ENCODE data around the gene TUBB3. TPM values are rescaled to one million over a fixed set of nuclear protein-coding genes. Genes with fewer than 3 reads are reported as not detected.

TUBB3 gene
- total and polyA plus RNA-seq, 2 donors = 16.1 to 28.0 TPM

DNA sequence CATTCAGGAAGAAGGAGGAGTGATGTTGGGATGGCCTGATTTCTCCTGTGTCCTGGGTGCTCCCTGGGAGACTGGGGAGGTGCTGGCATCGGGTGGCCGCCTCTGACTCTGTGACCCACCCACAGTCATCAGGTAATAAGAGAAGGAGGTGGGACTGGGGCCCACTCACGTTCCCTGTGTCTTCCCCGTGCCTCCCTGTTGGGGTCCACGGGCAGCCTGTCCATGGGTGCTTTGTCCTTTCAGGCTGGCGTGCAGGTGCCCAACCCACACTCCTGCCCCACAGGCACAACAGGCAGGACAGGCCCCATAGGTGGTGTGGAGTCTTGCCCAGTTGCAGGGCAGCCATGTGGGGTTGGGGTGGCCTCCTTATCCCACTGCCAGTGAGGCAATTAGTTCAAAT lies 29.4 kb downstream of the TUBB3 start:
- Histone ChIP-seq H3K4me1 (ENCODE audit: insufficient read depth) (no peaks in the 10 kb centered on the region), H3K4me3 (ENCODE audit: low read depth, low read length) (no peak overlapping the region), H3K27ac (ENCODE audit: low read depth) (no peak overlapping the region), H3K36me3 (ENCODE audit: insufficient read depth) (no peaks in the 10 kb centered on the region)
- no peak for DNase-seq (ENCODE audit: extremely low spot score)
- 90% methylated on average over 6 of the region's 6 CpGs for WGBS

DNA sequence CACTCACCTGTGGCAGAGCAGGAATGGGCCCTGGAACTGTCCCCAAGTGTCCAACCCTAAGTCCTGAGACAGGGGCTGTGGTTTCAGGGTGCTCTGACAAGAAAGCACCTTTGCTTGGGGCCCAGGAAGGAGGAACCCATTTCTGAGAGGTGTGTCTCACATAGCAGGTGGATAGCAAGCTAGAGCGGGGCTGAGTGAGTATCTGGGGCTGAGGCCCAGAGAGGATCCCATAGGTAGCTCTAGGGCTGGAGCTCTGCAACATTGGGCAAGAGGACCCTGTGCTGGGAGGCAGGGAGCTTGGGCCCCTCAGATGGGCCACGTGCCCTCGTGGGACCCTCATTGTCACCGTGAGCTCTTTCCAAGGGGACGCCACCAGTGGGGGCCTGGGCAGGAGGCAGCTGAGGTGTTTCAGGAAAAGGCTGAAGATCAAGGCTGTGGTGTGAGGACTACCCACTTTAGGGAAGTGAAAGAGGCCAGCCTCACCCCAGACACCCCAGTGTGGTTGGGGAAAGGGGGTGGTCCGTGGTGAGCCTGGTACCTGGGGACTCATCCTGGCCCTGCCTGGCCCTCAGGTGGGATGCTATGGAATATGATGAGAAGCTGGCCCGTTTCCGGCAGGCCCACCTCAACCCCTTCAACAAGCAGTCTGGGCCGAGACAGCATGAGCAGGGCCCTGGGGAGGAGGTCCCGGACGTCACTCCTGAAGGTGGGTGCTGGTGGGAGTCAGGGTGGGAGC lies 30.7 kb downstream of the TUBB3 start:
- DNase-seq (ENCODE audit: extremely low spot score) = no peak
- WGBS = 93% methylated on average over 11 of the region's 11 CpGs
- no peak overlapping the region for H3K27ac ChIP-seq (ENCODE audit: low read depth)
- H3K36me3 ChIP-seq (ENCODE audit: insufficient read depth) = peaks cover 2% of the 10 kb centered on the region
- H3K4me1 ChIP-seq (ENCODE audit: insufficient read depth) = no peaks in the 10 kb centered on the region
- H3K4me3 ChIP-seq (ENCODE audit: low read depth, low read length) = no peak overlapping the region

DNA sequence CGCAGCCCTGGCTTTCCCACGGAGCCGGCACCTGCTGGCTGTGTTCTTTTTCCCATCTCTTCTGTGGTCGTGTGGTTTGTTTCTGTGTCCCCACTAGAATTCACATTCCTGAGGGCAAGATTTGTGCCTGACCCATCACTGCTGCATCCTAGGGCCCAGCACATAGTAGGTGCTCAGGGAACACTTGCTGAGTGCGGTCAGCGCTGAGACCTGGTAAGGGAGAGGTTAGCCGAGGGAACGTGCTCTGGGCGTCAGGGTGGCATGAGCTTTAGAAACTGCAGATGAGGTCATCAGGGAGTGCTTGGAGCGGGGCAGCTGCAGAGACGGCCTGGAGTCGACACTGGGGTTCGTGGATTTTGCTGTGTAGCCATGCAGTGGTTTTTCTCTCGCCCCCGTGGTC lies 31.3 kb downstream of the TUBB3 start:
- DNase-seq (ENCODE audit: extremely low spot score) = no peak
- Histone ChIP-seq H3K4me3 (ENCODE audit: low read depth, low read length) (no peak overlapping the region), H3K36me3 (ENCODE audit: insufficient read depth) (peaks cover 2% of the 10 kb centered on the region), H3K4me1 (ENCODE audit: insufficient read depth) (no peaks in the 10 kb centered on the region), H3K27ac (ENCODE audit: low read depth) (no peak overlapping the region)
- WGBS = 93% methylated on average over 15 of the region's 15 CpGs

DNA sequence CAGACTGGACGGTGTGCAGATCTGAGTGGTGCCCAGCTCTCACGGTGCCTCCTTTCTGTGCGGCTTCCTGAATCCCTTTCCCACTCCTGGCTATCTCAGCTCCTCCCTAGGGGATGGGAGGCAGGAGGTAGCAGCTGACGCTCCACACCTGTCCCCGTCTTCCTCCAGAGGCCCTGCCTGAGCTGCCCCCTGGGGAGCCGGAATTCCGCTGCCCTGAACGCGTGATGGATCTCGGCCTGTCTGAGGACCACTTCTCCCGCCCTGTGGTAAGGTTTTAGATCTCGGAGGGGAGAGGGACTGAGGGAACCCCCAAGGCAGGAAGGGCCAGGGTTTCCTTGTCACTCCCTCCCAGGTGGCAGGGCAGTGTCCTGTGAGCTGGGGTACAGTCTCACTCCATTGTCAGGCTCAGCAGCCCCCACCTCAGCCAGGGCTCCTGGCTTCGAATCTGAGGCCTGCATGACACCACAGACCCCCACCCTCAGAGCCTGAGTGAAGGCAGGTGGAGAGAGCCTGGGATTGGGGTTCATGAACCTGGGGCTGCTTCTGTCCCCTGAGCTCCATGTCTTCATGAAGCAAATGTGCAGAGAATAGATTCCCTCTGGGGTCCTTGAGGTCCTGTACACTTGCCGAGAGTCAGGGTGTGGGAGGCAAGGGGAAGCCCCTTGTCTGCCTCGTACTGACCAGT lies 32.0 kb downstream of the TUBB3 start:
- no peak overlapping the region for H3K27ac ChIP-seq (ENCODE audit: low read depth)
- 88% methylated on average over 15 of the region's 15 CpGs for WGBS

DNA sequence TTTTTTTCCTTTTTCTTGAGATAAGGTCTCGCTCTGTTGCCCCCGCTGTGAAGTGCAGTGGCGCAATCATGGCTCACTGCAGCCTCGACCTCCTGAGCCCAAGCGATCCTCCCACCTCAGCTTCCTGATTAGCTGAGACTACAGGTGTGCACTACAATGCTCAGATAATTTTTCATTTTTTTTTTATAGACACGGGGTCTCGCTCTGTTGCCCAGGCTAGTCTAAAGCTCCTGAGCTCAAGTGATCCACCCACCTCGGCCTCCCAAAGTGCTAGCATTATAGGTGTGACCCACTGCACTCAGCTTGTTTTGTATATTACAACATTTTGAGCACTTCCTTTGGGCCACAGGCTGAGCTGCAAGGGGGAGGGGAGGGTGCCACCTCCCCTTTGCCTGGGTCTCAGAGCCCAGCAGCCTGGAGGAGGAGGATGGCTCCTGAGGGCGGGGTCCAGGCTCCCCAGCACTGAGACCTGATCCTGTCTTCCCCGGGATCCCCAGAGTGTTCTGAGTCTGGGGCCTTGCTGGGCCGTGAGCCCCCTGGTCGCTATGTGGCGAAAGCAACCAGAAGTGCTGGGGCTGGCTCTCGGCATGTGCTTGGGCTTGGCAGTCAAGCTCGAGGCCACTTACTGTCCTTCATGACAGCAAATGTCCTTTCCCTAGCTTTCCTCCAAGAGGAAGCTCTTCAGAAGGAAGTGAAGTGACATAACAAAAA lies 33.5 kb downstream of the TUBB3 start:
- DNase-seq (ENCODE audit: extremely low spot score) = no peak
- WGBS = 93% methylated on average over 15 of the region's 15 CpGs
- H3K4me1 ChIP-seq (ENCODE audit: insufficient read depth) = no peaks in the 10 kb centered on the region
- no peak overlapping the region for H3K4me3 ChIP-seq (ENCODE audit: low read depth, low read length)
- H3K27ac ChIP-seq (ENCODE audit: low read depth) = no peak overlapping the region
- H3K36me3 ChIP-seq (ENCODE audit: insufficient read depth) = peaks cover 2% of the 10 kb centered on the region

More for the DNA sequence above, 32.0 kb downstream of the TUBB3 start:
- H3K4me1 ChIP-seq (ENCODE audit: insufficient read depth) = no peaks in the 10 kb centered on the region
- DNase-seq (ENCODE audit: extremely low spot score) = no peak
- no peak overlapping the region for H3K4me3 ChIP-seq (ENCODE audit: low read depth, low read length)
- peaks cover 2% of the 10 kb centered on the region for H3K36me3 ChIP-seq (ENCODE audit: insufficient read depth)

DNA sequence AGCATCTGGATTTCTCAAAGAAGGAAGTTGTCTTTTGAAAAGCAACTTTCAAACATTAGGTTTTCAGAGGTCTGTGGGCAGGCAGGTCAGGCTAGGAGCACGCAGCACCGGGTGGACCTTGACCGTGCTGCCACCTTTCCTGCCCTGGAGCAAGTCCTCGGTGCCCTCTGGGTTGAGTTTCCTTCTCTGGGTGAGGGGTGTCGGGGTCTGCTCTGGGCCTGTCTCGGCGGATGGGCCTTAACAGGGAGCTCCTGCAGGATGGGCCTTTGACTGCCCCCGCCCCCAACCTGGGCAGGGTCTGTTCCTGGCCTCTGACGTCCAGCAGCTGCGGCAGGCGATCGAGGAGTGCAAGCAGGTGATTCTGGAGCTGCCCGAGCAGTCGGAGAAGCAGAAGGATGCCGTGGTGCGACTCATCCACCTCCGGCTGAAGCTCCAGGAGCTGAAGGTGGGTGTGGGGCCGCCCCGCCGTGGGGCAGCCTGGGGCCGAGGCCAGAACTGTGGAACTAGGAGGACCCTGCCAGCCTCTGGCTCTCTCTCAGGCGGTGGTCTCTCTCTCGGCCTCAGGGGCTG lies 34.2 kb downstream of the TUBB3 start:
- Histone ChIP-seq H3K4me3 (ENCODE audit: low read depth, low read length) (no peak overlapping the region), H3K4me1 (ENCODE audit: insufficient read depth) (no peaks in the 10 kb centered on the region), H3K27ac (ENCODE audit: low read depth) (no peak overlapping the region), H3K36me3 (ENCODE audit: insufficient read depth) (peaks cover 2% of the 10 kb centered on the region)
- 92% methylated on average over 23 of the region's 23 CpGs for WGBS
- no peak for DNase-seq (ENCODE audit: extremely low spot score)

DNA sequence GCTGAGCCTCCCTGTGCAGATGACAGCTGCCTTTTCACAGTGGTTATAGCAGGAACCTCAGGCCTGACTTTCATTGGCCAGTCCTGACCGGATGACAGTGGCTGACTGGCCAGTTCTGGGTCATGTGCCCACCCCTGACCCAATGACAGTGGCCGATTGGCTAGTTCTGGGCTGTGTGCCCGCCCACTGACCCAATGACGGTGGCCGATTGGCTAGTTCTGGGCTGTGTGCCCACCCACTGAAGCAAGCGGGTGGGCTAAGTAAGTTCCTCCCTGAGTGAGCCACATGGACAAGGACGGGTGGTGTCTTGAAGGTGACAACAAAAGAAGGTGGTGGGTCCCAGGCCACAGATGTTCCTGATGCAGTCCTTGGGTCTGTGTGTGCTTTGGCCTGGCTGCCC lies 34.9 kb downstream of the TUBB3 start:
- no peak for DNase-seq (ENCODE audit: extremely low spot score)
- Histone ChIP-seq H3K36me3 (ENCODE audit: insufficient read depth) (peaks cover 2% of the 10 kb centered on the region), H3K4me1 (ENCODE audit: insufficient read depth) (no peaks in the 10 kb centered on the region), H3K27ac (ENCODE audit: low read depth) (no peak overlapping the region), H3K4me3 (ENCODE audit: low read depth, low read length) (no peak overlapping the region)
- 89% methylated on average over 7 of the region's 7 CpGs for whole genome bisulfite sequencing

DNA sequence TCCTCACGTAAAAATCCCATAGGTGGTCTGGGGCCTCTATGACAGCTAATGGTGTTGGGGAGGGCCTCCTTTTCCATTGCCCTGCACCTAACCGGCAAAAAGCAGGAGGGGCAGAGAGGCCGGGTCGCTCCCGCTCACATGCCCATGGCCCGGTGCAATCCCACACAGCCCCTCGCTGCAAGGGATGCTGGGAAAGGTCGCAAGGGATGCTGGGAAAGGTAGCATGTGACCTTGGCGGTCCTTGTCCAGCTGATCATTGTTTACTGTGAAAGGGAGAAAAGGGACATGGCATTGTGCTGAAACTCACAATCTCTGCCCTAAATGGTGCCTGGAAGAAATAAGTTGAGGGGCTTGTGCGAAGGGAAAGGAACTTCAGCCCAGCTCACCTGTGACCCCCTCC lies 35.5 kb downstream of the TUBB3 start:
- no peaks in the 10 kb centered on the region for H3K4me1 ChIP-seq (ENCODE audit: insufficient read depth)
- H3K36me3 ChIP-seq (ENCODE audit: insufficient read depth) = peaks cover 2% of the 10 kb centered on the region
- 96% methylated on average over 10 of the region's 10 CpGs for WGBS
- H3K27ac ChIP-seq (ENCODE audit: low read depth) = no peak overlapping the region
- no peak overlapping the region for H3K4me3 ChIP-seq (ENCODE audit: low read depth, low read length)
- DNase-seq (ENCODE audit: extremely low spot score) = no peak

DNA sequence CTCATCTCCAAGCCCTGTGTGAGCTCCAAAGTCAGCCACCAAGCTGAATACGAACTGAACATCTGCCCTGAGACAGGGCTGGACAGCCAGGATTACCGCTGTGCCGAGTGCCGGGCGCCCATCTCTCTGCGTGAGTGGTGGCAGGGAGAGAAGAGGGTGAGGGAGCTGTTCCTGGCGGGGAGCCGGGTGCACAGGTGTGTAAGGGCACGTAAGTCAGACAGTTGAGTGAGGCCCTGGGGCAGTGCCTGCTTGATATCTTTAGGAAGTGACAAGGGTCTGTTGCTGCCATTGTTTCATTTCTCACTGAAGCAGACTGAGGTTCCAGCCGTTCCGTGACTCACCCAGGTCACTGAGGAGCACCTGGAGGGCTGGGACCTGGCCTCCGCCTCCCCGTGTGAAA lies 37.8 kb downstream of the TUBB3 start:
- no peaks in the 10 kb centered on the region for H3K4me1 ChIP-seq (ENCODE audit: insufficient read depth)
- H3K4me3 ChIP-seq (ENCODE audit: low read depth, low read length) = no peak overlapping the region
- H3K36me3 ChIP-seq (ENCODE audit: insufficient read depth) = peaks cover 2% of the 10 kb centered on the region
- H3K27ac ChIP-seq (ENCODE audit: low read depth) = no peak overlapping the region
- no peak for DNase-seq (ENCODE audit: extremely low spot score)
- WGBS = 94% methylated on average over 13 of the region's 13 CpGs

DNA sequence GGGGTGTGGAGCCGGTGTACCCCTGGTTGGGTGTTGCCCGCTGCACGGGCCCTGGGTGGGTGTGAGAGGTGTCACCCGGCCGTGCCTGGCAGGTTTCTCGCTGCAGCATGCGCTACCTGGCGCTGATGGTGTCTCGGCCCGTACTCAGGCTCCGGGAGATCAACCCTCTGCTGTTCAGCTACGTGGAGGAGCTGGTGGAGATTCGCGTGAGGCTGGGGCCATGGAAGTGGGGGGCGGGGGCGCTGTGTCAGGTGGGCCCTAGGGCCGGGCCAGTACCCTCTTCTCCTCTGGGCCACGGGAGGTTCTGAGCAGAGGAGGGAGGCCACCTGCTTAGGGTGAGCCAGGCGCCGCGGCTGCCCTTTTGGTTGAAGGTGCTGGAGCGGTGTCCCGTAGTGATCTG lies 38.8 kb downstream of the TUBB3 start:
- Histone ChIP-seq H3K36me3 (ENCODE audit: insufficient read depth) (peaks cover 2% of the 10 kb centered on the region), H3K4me3 (ENCODE audit: low read depth, low read length) (no peak overlapping the region), H3K4me1 (ENCODE audit: insufficient read depth) (no peaks in the 10 kb centered on the region), H3K27ac (ENCODE audit: low read depth) (no peak overlapping the region)
- WGBS = 94% methylated on average over 23 of the region's 23 CpGs
- DNase-seq (ENCODE audit: extremely low spot score) = no peak

DNA sequence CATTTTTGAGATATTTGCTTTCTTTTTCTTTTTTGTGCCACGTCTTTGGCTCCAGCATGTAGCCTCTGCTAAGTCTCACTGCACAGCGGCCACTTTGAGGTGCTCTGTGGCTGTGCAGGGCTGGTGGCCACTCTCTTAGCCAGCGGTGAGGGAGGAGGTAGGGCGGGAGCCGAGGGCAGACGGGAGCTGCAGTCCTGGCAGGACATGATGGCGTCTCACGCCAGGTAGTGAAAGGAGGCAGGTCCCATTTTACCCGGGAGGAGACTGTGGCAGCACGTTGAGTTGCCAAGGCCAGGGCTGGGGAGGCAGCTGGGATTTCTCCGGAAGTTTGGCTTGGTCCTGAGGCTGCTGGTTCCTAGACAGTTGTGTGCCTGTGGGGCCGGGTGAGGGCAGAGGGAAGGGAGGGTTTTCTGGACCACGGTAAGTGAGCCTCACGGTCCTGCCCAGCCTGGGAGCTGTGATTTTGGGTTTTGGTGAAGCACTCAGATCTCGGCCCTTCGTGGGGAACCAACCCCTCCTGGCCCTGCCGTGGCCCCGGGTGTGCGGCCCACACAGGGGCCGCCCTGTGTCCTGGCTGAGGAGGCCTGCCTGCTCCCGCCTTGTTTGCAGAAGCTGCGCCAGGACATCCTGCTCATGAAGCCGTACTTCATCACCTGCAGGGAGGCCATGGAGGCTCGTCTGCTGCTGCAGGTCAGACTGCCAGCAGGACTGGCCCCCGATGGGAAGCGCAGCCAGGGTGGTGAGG lies 39.8 kb downstream of the TUBB3 start:
- DNase-seq (ENCODE audit: extremely low spot score) = no peak
- WGBS = 83% methylated on average over 26 of the region's 26 CpGs
- Histone ChIP-seq H3K36me3 (ENCODE audit: insufficient read depth) (no peaks in the 10 kb centered on the region), H3K4me1 (ENCODE audit: insufficient read depth) (no peaks in the 10 kb centered on the region), H3K27ac (ENCODE audit: low read depth) (no peak overlapping the region), H3K4me3 (ENCODE audit: low read depth, low read length) (no peak overlapping the region)

DNA sequence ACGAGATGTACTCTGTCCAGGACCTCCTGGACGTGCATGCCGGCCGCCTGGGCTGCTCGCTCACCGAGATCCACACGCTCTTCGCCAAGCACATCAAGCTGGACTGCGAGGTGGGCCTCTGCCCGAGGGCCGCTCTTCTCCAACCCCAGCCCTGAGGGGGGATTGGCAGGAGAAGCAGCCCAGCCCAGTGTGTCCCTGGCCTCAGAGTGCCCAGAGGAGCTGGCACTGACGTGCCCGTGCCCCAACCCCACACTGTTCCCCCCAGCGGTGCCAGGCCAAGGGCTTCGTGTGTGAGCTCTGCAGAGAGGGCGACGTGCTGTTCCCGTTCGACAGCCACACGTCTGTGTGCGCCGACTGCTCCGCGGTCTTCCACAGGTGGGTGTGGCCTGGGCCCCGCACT lies 41.1 kb downstream of the TUBB3 start:
- WGBS = 88% methylated on average over 25 of the region's 25 CpGs
- Histone ChIP-seq H3K36me3 (ENCODE audit: insufficient read depth) (no peaks in the 10 kb centered on the region), H3K27ac (ENCODE audit: low read depth) (no peak overlapping the region), H3K4me1 (ENCODE audit: insufficient read depth) (no peaks in the 10 kb centered on the region), H3K4me3 (ENCODE audit: low read depth, low read length) (no peak overlapping the region)
- DNase-seq (ENCODE audit: extremely low spot score) = no peak

All from urinary bladder (tissue), 4 donors.